HG02852 (cell line): ENCODE measurements around the gene PITPNM3.

Experiments
- ATAC-seq: cut with Tn5 transposase; IDR thresholded peaks from one replicate; pipeline ENCODE4 v1.9.1; 2021; ENCODE audit warnings: mild to moderate bottlenecking, moderate library complexity; ENCODE audit not compliant: unreplicated experiment

PITPNM3 gene

DNA sequence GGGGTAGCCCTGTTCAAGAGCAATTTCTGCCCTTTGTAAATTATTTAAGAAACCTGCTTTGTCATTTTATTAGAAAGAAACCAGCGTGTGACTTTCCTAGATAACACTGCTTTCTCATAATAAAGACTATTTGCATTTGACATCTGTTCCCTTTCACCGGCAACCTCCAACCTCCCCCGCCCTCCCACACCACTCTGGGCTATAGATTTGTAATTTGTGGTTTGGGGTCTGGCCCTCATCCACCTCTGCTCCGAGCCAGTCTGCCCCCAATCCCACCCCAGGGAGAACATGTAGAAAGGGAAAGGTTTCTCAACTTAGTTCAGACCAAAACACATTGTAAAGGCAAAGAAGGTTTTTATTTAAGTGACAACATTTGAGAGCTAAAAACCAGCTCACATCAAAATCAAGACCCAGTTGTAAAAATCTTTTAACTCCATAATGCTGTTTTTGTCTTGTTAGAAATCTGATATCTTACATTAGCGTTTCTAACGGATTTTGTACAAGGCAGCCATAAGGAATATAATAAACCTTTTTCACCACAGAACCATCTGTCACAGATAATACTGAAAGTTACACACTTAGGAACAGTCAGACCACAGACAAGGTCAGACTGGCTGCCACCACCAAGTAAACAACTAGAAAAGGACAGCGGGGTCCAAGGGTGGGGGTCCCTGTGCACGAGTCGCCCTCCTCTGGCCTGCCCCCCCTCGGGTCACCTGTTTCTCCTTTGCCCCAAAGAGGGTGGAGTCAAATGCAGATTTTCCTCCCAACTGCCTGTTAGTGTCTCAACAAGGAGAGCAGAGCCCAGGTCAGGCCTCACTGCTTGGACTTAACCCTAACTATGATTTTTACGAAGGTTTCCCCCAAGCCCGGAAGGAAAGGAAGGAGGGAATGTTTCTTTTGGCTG, 105.2 kb downstream of the PITPNM3 start:
- no peak for ATAC-seq

DNA sequence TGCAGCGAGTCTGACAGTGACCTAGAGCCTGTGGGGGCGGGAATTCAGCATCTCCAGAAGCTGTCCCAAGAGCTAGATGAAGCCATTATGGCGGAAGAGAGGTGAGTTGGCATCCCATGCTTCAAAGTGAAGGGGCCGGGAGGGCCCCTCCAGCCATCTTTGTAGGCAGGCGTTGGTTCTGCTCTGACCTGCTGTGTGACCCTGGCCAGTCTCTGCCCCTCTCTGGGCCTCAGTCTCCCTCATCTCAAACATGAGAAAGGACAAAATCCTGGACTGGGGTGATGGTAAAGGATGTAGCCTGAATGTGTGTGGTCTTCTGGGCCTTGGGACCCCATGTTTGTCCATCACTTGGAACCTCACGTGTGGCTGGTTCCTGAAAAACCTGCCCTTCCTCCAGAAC, 107.0 kb downstream of the PITPNM3 start:
- ATAC-seq: no peak

- ATAC-seq: no peak
Observed at GRCh38 chr17:6448473-6448872, 107.9 kb downstream of the PITPNM3 start.

GRCh38 chr17:6446516-6447100, 109.7 kb downstream of the PITPNM3 start:
- no peak for ATAC-seq

- ATAC-seq: no peak
Observed at GRCh38 chr17:6444571-6445335, 111.6 kb downstream of the PITPNM3 start.

DNA sequence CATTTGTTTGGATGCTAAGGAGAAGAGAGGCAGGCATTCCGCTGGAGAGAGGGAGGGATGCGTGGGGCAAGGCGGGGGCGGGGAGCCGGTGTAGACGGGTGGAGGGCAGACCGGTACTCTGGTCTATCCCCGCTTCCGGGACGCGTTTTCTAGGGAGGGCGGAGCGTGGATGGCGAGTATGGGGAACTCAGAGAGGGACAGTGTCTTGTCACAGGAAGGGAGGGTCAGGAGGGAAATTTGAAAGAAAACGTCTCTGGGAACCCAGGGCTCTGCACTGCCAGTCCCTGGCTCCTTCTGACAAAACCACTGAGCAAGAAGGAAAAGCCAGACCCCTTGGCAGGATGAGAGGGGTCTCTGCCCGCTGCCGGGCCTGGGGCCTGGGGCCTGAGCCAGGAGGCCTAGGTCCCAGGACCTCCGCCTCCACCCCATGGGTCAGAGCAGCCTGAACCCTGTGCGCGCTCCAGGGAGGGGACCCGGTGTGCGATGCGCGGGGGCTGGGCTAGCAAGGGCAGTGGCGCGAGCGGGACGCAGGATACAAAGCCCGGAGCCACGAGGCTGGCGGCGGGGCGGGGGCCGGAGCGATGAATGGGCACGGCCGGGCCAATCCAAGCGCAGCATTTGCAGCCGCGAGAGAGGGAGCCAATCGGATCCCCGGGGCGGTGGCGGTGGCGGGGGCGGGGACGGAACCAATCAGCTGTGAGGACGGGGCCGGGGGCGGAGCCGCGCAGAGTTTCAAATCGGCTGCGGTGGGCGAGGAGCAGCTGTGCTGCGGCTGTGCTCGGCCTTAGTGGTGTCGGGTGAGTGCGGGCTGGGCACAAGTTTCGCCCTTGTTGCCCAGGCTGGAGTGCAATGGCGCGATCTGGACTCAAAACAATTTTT, 112.4 kb downstream of the PITPNM3 start, which contains the start of gene PIMREG:
Gene PIMREG, plus strand, starts transcription at position 764 of the 879 bp plus-strand sequence. CDS start 656 bp downstream, outside the sequence.
- ATAC-seq: peak; percentile 90

DNA sequence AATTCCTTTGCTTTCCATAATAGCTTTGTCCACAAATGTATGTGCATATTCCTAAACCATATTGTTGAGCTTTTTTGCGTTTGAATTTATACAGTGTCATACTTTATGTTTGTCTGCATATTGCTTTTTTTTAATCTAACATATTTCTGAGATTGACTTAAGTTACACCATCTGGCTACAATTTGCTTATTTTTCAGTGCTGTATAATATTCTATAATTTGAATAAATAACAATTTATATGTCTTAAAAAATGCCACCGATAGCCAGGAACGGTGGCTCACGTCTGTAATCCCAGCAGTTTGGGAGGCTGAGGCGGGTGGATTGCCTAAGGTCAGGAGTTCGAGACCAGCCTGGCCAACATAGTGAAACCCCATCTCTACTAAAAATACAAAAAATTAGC, 113.6 kb downstream of the PITPNM3 start:
- no peak for ATAC-seq

DNA sequence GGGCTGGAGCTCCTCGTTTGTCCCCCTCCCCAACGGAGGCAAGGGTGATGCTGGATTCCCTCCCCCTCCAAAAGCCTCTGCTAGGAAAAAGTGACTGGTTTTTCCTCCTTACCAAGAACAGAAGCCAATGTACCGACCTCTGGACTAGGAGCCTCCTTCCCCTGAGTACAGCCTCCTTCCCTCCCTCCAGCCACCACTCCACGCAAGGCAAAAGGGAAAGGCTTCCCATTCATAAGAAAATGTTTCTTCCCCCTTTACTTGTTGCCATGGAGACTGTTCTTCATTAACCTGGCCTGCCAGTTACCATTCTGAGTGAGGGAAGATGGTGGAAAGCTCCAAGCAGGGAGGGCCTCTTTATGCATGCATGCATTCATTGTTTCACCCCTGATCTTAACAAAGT, 116.4 kb downstream of the PITPNM3 start:
- no peak for ATAC-seq

GRCh38 chr17:6437956-6438355, 118.4 kb downstream of the PITPNM3 start:
- ATAC-seq: no peak

DNA sequence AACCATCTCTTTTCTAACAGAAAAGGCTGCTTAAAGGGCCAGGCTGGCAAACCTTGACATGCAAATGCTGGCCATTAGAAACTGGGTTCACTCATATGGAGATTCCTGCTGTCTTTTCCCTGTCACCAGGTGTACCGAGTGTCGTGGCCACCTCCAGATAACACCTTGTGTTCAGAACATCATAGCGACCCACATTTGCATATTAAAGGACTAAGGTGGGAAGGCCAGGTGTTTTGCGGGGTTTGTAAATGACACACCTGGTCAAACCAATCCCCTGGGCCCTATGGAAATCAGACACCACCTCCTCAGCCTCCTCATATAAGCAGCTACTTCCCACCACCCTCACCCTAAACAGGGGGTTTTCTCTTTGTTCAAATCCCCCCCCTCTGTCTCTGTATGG, 118.9 kb downstream of the PITPNM3 start:
- no peak for ATAC-seq

DNA sequence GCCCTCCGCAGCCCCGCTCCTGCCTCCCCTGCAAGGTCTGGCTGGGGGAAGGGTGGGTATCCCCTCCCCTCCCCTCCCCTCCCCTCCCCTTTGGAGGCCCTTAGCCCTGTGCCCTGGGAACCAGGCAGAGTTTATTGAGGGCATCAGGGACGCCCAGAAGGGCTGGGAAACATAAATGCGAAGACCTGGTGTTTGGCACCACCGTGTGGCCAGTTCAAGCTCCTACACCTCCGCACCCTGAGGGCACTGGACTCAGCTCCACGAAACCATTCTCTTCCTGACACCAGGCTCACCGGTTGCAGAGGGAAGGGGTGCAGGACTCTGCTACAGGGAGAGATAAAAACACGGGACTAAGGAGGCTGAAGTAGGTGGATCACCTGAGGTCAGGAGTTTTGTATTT, 120.4 kb downstream of the PITPNM3 start:
- ATAC-seq: no peak

DNA sequence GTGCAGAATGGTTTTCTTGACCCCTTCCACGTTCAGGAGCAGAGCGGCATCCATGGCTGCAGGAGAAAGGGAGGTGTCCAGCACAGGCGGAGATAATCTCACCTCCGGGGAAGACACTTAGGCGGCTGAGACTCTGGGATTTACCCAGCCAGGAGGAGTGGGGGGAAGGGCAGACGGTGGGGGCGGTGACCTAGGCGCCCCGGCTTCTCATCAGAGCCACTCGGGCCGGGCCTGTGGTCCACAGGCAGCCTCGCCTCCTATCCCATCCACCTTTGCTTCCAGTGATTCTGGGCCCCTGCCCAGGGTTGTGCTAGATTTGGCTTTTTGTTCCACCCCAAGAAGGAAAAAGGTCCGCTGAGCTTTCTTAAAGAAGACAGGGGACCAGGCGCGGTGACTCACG, 121.3 kb downstream of the PITPNM3 start, which contains the start of gene AIPL1:
Gene AIPL1, minus strand, starts transcription at position 71 of the 400 bp plus-strand sequence. Its CDS starts 17 bp downstream, at position 54.
- ATAC-seq: no peak

DNA sequence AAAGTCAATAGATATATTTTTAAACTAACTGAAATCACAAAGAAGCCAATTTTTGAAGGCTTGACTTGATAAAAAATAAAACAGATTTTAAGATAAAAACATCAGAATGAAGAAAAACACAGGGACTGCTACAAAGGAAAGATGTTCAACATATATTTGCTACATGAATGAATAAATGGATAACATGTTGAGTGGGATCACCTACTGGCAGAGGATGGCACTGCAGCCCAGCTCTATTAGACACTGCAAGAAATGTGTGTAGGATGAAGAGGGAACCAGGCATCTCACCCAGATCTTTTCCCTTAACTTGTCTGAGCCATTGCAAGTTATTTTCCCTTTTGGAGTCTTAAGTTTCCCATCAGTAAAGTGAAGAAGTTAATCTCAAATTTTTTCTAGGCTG, 125.6 kb downstream of the PITPNM3 start:
- no peak for ATAC-seq

DNA sequence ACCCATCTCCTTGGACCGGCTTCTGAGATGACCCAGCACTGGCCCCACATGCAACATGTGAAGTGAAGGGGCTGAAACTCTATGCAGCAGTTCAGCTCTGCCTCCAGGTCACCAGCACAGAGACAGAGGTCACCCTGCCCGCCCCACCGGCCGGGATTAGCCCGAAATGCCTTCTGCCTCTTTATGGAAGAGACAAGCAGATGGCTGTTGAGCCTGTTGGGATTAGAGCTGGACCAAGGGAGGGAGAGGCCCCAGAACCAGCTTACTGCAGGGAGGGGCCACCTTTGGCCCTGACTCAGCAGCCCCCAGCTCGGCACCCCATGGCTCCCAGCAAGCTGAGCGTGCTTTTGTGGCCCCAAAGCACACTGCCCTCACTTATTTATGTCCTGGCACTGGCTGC, 127.1 kb downstream of the PITPNM3 start:
- no peak for ATAC-seq

- no peak for ATAC-seq
Observed at GRCh38 chr17:6428207-6428965, 128.0 kb downstream of the PITPNM3 start.

GRCh38 chr17:6427279-6427781, 129.0 kb downstream of the PITPNM3 start:
- ATAC-seq: no peak

GRCh38 chr17:6426356-6427101, 129.8 kb downstream of the PITPNM3 start:
- no peak for ATAC-seq

GRCh38 chr17:6425407-6425806, 130.9 kb downstream of the PITPNM3 start:
- ATAC-seq: no peak

DNA sequence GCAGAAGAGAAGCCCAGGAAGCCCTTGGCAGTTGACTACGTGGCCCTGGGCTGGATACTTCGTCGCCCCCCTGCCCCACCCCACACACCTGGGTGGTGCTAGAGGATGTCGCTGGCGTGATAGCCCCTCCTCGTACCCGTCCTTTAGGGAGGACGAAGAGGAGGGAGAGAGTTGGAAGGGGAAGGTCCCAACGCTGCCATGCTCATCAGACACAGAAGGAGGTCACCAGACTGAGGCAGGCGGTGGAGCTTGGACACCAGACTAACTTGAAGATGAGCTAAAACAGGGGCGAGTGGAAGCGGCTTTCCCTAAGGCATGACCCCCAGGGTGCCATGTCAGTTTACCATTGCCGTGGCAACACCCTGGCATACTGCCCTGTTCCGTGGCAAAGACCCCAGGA, 132.4 kb downstream of the PITPNM3 start:
- ATAC-seq: no peak
